ENCODE results near the gene NMT1.
"Not testable (repeated sequence)": the region's sequence is repeated elsewhere in the genome, so short reads cannot be mapped to it uniquely, and the experiment has no call there.

NMT1 gene

DNA sequence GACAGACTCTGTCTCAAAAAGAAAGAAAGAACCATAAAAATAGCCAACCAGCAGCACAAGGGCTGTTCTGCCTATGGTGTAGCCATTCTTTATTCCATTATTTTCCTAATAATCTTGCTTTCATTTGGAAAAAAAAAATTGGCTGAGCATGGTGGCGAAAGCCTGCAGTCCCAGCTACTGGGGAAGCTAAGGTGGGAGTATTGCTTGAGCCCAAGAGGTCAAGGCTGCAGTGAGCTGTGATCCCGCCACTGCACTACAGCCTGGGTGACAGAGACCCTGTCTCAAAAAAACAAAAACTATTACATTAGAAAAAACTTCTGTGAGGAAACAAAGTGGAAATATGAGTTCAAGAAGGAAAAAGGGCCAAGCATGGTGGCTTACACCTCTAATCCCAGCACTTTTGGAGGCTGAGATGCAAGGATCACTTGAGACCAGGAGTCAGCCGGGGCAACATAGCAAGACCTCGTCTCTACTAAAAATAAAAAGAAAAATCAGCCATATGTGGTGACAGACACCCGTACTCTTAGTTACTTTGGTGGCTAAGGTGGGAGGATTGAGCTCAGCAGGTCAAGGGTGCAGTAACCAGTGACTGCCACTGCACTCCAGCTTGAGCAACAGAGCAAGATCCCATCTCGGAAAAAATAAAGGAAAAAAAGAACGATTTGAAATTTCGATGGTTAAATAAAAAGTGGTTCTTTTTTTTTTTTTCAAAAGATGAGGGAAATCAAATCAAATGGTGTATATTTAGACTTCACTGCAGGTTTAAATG lies 12.1 kb upstream of the NMT1 start:
- no peaks in the 10 kb centered on the region for H3K27me3 Mint-ChIP-seq
- no peak overlapping the region for H3K4me3 Mint-ChIP-seq
- H3K27ac Mint-ChIP-seq = no peak overlapping the region
- intact Hi-C loops (cut with micrococcal nuclease) = no loop called here
- H3K9me3 Mint-ChIP-seq = no peaks in the 10 kb centered on the region
- peaks cover 22% of the 10 kb centered on the region for H3K4me1 Mint-ChIP-seq (ENCODE audit: low read depth)
- peaks cover 11% of the 10 kb centered on the region for H3K36me3 Mint-ChIP-seq (ENCODE audit: low read depth)

DNA sequence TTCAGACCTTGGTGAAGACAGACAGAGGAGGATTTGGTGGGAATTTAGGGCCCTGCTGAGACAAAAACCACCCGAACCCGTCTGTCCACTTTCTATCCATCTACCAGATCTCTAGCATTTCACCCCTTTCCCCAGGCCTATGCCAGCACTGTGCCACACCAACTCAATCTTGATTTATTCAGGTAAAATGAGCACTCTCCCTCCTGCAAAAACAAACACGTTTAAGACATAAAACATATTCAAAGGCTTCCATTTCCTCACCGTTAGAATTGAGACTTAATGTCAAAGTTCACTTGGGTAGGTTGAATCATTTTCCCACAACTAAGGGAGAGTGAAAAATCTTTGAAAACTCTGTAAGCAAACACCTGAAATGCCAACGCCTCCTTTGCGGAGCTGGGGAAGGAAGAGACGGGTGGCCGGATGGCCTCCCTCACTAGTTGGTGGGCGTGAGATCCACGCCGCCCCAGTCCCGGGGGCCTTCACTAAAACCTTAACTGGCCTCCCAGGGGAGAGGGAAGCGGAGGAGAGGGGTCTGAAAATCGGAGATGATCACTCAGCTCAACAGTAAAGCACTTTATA lies 10.5 kb upstream of the NMT1 start:
- Mint-ChIP-seq H3K9me3 (no peaks in the 10 kb centered on the region), H3K4me1 (ENCODE audit: low read depth) (peaks cover 23% of the 10 kb centered on the region), H3K36me3 (ENCODE audit: low read depth) (peaks cover 6% of the 10 kb centered on the region), H3K27me3 (no peaks in the 10 kb centered on the region), H3K27ac (peak overlapping the region; percentile 90), H3K4me3 (peak overlapping the region; percentile 84)
- intact Hi-C loops (cut with micrococcal nuclease) = no loop called here

DNA sequence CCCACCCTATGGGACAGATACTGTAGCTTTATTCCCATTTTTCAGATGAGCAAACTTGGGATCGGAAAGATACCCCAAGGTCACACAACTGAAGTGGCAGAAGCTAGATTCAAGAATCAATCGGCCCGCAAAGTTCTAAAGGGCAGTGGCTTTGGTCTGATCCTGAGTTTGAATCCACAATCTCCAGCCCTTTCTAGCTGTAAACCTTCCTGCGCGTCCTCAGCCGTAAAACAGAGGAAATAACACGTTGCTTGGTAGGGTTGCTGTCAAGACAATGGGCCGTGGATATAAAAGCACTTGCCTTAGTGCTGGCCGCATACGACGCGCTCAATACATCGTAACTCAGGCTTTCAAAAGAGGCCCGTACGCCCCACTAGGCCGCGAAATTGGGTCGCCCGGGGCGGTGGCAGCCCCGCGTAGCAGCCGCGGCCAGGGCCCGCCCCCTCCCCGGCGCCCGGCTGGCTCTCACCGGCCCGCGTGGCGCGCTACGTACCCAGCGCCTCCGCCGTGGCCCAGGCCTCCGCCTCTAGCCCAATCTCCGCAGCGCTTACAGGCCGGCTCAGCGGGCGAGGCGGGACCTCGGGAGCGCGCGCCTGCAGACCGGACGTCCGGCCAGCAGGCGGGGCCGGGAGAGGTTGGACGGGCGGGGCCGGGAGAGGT lies 9.9 kb upstream of the NMT1 start, which contains the start of gene DCAKD:
Gene DCAKD, minus strand, starts transcription at position 573 of the 660 bp plus-strand sequence. CDS start 16,747 bp downstream, outside the sequence.
- Mint-ChIP-seq H3K4me3 (peak within 1 kb of the TSS; percentile 84), H3K4me1 (ENCODE audit: low read depth) (peaks cover 26% of the 10 kb centered on the region)

DNA sequence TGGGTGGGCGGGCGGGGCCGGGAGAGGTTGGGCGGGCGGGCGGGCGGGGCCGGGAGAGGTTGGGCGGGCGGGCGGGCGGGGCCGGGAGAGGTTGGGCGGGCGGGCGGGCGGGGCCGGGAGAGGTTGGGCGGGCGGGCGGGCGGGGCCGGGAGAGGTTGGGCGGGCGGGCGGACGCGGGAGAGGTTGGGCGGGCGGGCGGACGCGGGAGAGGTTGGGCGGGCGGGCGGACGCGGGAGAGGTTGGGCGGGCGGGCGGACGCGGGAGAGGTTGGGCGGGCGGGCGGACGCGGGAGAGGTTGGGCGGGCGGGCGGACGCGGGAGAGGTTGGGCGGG lies 9.4 kb upstream of the NMT1 start:
- Mint-ChIP-seq H3K27ac (peak overlapping the region; percentile 60), H3K4me3 (peak overlapping the region; percentile 72), H3K4me1 (ENCODE audit: low read depth) (peaks cover 26% of the 10 kb centered on the region)
- H3K36me3 Mint-ChIP-seq (ENCODE audit: low read depth); H3K27me3 Mint-ChIP-seq; H3K9me3 Mint-ChIP-seq; intact Hi-C loops (cut with micrococcal nuclease): not testable (repeated sequence)

More for the DNA sequence above, 9.9 kb upstream of the NMT1 start, which contains the start of gene DCAKD:
- intact Hi-C loops (cut with micrococcal nuclease) = no loop called here
- no peaks in the 10 kb centered on the region for H3K9me3 Mint-ChIP-seq
- peaks cover 2% of the 10 kb centered on the region for H3K36me3 Mint-ChIP-seq (ENCODE audit: low read depth)
- no peaks in the 10 kb centered on the region for H3K27me3 Mint-ChIP-seq
- peak within 1 kb of the TSS; percentile 90 for H3K27ac Mint-ChIP-seq

DNA sequence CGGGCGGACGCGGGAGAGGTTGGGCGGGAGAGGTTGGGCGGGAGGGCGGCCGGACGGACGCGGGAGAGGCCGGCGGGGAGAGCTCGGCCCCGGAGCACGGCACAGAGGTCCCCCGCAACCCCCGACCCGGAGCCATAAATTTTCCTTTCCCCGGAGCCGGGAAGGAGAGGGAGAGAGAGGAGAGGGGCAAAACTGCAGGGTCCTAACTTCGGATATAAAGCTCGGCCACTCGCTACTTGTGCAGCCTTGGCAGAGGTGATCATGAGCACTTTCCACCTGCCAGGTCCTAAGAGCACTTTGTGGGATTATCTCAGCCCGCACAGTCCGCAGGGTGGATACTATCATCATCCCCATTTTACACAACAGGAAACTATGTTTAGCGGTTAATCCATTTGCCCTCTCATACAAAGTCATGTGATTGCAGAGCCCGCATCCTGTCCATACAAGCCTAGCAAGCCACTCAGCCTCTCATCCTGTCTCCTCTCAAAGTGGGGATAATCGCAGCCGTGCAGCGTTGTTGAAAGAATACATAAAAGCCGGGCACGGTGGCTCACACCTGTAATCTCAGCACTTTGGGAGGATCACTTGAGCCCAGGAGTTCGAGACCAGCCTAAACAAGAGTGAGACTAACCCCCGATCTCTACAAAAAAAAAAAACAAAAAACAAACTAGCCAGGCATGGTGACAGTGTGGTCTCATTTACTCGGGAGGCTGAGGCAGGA lies 8.9 kb upstream of the NMT1 start:
- Mint-ChIP-seq H3K27ac (peak overlapping the region; percentile 60), H3K4me3 (peak overlapping the region; percentile 72), H3K4me1 (ENCODE audit: low read depth) (peaks cover 26% of the 10 kb centered on the region), H3K27me3 (no peaks in the 10 kb centered on the region), H3K36me3 (ENCODE audit: low read depth) (peaks cover 7% of the 10 kb centered on the region), H3K9me3 (no peaks in the 10 kb centered on the region)
- intact Hi-C loops (cut with micrococcal nuclease) = no loop called here

DNA sequence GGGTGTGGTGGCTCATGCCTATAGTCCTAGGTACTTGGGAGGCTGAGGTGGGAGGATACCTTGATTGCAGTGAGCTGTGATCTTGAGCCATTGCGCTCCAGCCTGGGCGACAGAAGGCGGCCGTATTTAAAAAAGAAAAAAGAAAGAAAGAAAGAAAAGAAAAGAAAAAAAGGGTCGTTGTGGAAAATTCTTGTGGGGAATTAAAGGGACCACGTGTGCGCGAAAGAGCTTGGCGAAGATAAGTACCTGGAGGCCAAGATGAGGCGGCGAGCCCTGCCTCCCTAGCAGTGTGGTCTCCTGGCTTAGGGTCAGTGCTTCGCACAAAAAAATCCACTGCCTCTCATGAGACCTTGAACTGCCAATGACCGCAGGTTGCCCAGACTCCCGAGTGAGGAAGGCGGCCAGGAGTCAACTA lies 728 bp upstream of the NMT1 start:
- Mint-ChIP-seq H3K36me3 (ENCODE audit: low read depth) (peaks cover 32% of the 10 kb centered on the region), H3K9me3 (no peaks in the 10 kb centered on the region), H3K27ac (peak overlapping the region; percentile 93), H3K4me3 (peak overlapping the region; percentile 89), H3K27me3 (no peaks in the 10 kb centered on the region), H3K4me1 (ENCODE audit: low read depth) (peaks cover 59% of the 10 kb centered on the region)
- intact Hi-C loops (cut with micrococcal nuclease) = no loop called here

DNA sequence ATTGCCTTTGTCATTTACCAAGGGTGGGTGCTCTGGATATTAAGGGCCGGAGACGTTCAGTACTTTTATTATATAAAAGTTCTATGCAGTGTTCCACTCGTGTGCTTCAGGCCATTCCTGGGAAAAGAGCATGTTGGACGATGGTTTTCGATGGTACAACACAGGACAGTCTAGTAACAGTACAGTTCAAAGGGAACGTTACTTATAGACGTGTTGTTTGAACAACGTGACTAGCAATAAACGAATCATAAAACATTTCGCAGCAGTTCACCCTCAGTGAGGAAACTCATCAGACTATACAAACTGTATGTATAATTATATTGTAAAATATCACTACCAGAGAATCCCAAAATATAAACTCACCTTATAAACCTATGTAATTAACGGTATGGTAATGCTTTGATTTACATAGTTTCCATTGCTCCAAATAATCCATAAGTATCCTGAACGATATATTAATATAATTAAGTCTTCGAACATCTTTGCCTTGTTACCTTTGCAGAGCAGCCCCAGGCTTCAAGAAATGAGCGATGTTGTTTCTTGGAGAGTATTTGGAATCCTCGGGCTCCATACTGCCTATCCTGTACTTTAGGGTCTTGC lies 589 bp downstream of the NMT1 start:
- Mint-ChIP-seq H3K36me3 (ENCODE audit: low read depth) (peaks cover 30% of the 10 kb centered on the region), H3K27me3 (no peaks in the 10 kb centered on the region), H3K4me1 (ENCODE audit: low read depth) (peaks cover 63% of the 10 kb centered on the region), H3K27ac (peak overlapping the region; percentile 93), H3K9me3 (no peaks in the 10 kb centered on the region), H3K4me3 (peak overlapping the region; percentile 89)
- intact Hi-C loops (cut with micrococcal nuclease) = no loop called here

DNA sequence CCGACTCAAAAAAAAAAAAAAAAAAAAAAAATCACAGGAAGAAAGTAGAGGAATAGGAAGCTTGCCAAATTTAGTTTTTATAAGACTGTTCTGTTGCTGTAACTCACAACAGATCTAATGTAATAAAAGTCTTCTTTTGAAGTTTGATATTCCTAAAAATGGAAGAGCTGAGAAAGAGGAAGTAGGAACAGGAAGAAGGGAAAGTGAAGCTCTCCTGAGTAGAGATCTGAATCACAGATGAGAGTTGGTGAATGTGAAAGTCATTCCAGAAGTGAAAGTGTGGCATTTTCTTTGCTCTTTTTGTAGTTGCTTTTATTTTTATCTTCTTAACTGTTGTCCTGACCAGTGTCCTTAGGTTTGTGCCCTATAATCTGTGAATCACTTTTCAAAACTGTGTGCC lies 2.1 kb downstream of the NMT1 start:
- Mint-ChIP-seq H3K27me3 (no peaks in the 10 kb centered on the region), H3K36me3 (ENCODE audit: low read depth) (peaks cover 36% of the 10 kb centered on the region), H3K4me3 (peak overlapping the region; percentile 51), H3K27ac (peak overlapping the region; percentile 16), H3K9me3 (no peaks in the 10 kb centered on the region), H3K4me1 (ENCODE audit: low read depth) (peaks cover 63% of the 10 kb centered on the region)
- intact Hi-C loops (cut with micrococcal nuclease) = no loop called here

DNA sequence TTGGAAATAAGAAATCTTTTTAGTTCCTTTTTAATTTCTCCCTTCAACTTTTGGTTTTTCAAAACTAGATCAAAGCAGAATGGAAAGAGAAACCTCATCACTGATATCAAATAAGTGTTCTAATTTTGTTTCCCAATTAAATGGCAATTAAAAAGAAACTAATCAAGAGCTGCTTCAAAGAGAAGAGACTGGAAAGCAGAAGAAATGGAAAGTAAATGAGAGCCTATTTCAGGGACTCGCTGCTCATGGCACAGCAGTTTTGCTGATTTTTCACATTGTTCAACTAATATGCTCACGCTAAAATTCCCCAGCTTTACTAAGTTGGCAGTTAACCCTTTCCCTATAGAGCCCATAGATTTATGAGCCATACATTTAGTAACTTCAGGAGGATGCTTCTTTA lies 6.5 kb downstream of the NMT1 start:
- Mint-ChIP-seq H3K27me3 (no peaks in the 10 kb centered on the region), H3K27ac (no peak overlapping the region), H3K4me3 (no peak overlapping the region), H3K4me1 (ENCODE audit: low read depth) (peaks cover 52% of the 10 kb centered on the region), H3K9me3 (no peaks in the 10 kb centered on the region), H3K36me3 (ENCODE audit: low read depth) (peaks cover 56% of the 10 kb centered on the region)
- intact Hi-C loops (cut with micrococcal nuclease) = no loop called here

DNA sequence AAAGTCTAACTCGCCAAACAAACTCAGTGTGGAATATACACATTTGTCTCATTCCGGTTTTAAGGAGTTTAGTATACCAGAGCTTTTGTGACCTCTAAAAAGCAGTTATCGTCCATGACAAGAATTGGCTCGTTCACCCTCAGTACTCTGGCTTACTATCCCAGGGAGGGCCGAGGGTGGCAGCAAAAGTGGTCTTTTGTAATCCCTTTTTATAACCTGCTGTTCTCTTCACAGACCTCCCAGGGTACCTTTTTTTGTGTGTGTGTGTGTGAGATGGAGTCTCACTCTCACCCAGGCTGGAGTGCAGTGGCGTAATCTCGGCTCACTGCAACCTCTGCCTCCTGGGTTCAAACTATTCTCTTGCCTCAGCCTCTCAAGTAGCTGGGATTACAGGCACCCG lies 8.9 kb downstream of the NMT1 start:
- Mint-ChIP-seq H3K4me1 (ENCODE audit: low read depth) (peaks cover 48% of the 10 kb centered on the region), H3K36me3 (ENCODE audit: low read depth) (peaks cover 68% of the 10 kb centered on the region), H3K27me3 (no peaks in the 10 kb centered on the region), H3K9me3 (no peaks in the 10 kb centered on the region), H3K4me3 (no peak overlapping the region), H3K27ac (no peak overlapping the region)
- intact Hi-C loops (cut with micrococcal nuclease) = no loop called here

DNA sequence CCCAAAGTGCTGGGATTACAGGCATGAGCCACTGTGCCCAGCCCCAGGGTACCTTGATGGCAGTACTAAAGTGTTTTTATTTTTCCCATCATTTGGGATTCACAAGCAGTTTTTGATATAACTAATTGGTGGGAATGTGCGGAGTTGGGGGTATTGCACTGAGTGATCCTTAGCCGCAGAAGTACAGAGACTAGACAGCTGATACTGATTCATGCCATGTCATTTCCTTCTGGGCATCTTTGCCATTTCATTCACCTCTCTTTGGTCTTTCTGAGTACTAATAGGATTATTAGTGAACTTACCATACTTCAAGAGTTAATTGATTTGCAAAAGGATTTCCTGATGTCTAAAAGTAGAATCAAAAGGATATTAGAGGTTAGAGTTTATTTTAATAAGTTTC lies 9.7 kb downstream of the NMT1 start:
- no peaks in the 10 kb centered on the region for H3K9me3 Mint-ChIP-seq
- intact Hi-C loops (cut with micrococcal nuclease) = no loop called here
- no peak overlapping the region for H3K27ac Mint-ChIP-seq
- peaks cover 45% of the 10 kb centered on the region for H3K4me1 Mint-ChIP-seq (ENCODE audit: low read depth)
- no peak overlapping the region for H3K4me3 Mint-ChIP-seq
- peaks cover 76% of the 10 kb centered on the region for H3K36me3 Mint-ChIP-seq (ENCODE audit: low read depth)
- no peaks in the 10 kb centered on the region for H3K27me3 Mint-ChIP-seq

DNA sequence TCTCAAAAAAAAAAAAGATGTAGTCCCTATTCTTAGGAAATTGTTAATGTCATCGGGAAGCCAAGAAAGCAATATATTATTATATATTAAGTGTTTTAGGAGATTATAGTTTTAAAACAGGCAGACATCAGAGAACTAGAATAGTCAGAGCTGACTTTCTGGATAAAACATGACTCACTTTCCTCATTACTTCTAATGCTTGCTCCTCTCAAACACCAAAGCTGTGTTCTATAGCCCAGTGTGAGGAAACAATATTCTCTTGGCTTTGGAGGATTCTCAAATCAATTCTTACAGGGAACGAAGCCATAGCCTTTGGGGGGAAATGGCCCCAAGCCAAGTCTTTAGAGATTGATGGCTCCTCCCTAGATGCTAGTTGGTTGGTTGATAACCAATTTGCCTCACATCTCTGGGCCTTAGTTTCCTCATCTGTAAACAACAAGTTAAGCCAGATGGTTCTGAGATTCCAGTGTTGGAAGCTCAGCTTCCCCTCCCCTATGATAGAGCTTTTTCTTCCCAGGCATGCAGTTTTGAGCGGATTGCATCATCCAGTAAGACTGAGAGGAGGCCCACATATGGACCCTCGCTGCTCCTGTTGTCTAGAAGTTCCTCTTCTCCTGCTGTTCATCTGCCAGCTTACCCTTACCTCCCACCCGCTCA lies 12.4 kb downstream of the NMT1 start:
- Mint-ChIP-seq H3K36me3 (ENCODE audit: low read depth) (peaks cover 73% of the 10 kb centered on the region), H3K4me1 (ENCODE audit: low read depth) (peaks cover 67% of the 10 kb centered on the region), H3K9me3 (no peaks in the 10 kb centered on the region), H3K27me3 (no peaks in the 10 kb centered on the region), H3K27ac (peak overlapping the region; percentile 52), H3K4me3 (no peak overlapping the region)
- intact Hi-C loops (cut with micrococcal nuclease) = no loop called here

DNA sequence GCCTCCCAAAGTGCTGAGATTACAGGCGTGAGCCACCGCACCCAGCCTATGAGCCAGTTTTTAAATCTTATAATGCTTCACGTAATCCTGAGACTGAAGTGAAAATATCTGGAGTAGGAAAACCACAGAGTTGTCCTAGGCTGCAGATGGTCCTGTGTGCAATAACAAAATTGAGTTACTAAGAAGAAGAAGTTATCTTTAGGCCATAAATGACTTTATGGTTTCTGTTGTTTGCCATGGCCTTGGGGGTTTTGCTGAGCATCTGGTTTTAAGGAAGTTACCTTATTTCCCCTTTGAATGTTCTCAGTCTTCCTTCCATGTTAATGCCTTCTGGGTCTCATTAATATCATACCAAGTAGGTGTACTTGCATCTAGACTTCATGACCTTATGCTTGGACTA lies 16.5 kb downstream of the NMT1 start:
- intact Hi-C loops (cut with micrococcal nuclease) = no loop called here
- peaks cover 78% of the 10 kb centered on the region for H3K36me3 Mint-ChIP-seq (ENCODE audit: low read depth)
- H3K4me1 Mint-ChIP-seq (ENCODE audit: low read depth) = peaks cover 50% of the 10 kb centered on the region
- peak overlapping the region; percentile 82 for H3K27ac Mint-ChIP-seq
- no peaks in the 10 kb centered on the region for H3K27me3 Mint-ChIP-seq
- no peaks in the 10 kb centered on the region for H3K9me3 Mint-ChIP-seq
- no peak overlapping the region for H3K4me3 Mint-ChIP-seq
